Stimulated activated CD4-positive, alpha-beta T cell treated with anti-CD3 and anti-CD28 coated beads, Interleukin-15, amount 100 ng/mL, for 1 hour (primary cell): Measurements from ENCODE around the gene ADAMTSL2.

ENCODE experiments used
- DNase-seq, 2 donors: peaks; one replicate each; pipeline ENCODE4 v3.0.0-alpha.2; 2020; ENCODE audit warnings: low read depth in 1 of 2, low spot score in 1 of 2

ADAMTSL2 gene

DNA sequence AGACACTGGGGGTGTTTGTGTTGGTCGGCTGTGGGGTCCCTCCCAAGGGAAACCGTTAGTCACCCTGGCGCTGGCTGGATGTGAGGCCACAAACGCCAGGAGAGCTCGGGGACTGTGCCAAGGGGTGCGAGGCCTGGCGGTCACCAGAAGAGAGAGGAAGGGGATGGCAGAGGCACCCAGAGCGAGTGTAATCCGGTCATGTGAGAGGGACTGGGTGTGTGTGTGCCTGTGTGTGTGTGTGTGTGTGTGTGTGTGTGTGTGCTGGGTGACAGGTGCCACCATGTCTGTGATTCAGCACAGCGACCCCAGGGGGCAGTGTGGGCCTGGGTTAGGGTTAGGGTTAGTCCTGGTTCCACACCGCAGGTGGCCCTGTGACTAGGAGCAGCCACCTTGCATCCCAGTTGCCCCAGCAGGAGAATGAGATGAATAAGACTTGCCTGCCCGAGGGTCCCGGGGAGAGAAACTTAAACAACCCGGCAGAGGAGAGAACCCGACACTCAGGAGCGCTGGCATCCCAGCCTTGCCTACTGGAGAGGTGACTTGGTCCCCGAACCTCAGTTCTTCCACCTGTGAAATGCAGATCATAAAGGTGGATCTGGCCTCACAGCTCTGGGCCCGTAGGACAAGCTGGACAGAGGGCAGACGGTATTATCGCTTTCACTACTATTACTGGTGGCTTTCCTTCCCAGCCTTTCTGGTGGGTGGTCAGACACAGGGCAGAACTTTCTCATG, 1.4 kb upstream of the ADAMTSL2 start:
- DNase-seq: peak; percentile 45 to 64

DNA sequence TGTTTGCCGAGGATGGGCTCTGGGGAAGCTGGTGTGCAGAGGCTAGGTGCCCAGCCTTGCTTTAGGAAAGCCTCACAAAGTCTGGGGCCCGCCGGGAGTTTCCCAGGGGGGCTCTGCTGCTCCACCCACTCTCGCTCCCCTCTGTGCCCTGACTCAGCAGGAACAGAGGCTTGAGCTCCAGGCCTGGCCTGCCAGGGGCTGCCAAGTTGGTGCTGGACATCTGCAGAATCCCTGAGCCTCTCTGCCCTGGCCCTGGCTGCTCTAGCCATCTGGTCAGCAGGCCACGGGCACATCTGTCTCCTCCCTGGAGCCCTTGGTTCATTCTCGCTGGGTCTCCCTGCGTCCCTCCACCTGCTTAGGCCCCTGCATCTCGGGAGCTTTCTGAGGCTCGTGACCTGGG, 647 bp upstream of the ADAMTSL2 start:
- DNase-seq: no peak

DNA sequence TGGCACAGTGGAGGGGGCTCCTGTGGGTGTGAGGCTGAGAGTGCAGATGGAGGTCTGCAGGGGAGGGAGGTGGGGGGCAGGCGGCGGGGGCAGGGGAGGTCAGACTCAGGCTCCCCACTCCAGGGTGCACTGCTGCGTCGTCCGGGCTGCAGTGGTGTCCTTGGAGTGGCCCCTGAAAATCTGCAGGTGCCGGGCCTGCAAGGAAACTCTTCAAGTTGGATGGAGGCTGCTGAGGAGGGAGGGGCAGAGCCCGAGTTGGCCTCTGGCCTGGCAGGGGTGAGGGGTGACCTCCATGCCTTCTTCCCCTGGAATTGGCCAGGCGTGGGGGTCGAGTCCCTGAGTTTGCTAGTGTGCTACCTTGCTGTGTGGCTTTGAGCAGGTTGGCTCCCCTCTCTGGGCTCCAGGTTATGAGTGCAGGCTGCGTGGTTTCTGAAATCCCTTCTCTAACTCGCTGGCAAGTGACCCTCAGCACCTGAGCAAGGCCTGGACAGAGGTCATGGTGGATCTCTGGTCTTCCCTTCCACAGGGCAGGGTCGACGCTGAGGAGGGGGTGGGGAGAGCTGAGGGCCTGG, 888 bp downstream of the ADAMTSL2 start:
- DNase-seq: no peak

DNA sequence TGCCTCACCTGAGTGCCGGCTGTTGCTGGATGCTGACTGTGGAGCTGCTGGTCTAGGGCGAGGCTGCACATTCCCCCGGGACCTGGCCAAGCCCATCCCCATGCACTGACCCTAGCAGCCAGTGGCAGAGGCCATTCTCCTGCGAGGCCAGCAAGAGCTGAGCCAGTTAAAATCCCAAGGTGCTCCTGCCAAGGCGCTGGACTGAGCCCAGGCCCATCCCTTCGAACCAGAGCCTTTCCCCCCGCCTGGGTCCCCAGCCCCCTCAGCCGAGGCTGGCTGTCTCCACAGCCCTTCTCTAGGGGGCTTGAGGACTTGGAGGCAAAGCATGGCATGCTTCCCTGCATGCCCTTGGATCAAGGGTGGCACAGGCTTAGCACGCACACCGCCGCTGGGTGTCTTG, 1.6 kb downstream of the ADAMTSL2 start:
- no peak for DNase-seq

DNA sequence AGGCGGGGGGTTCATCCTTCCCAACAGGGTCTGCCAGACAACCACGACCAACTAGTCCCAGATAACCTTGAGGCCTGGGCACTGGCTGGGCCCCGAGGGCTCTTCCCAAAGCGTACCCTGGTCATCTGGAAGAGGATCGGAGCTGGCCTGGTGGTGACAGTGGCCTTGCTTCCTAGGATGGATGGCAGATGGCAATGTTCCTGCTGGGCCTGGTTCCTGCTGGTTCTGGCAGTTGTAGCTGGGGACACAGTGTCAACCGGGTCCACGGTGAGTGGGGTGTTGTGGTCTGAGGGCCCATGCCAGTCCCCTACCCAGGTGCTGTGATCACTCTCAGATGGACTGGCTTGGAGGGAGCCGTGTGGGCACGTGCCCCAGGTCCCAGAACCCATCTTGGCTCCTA, 2.0 kb downstream of the ADAMTSL2 start:
- no peak for DNase-seq

DNA sequence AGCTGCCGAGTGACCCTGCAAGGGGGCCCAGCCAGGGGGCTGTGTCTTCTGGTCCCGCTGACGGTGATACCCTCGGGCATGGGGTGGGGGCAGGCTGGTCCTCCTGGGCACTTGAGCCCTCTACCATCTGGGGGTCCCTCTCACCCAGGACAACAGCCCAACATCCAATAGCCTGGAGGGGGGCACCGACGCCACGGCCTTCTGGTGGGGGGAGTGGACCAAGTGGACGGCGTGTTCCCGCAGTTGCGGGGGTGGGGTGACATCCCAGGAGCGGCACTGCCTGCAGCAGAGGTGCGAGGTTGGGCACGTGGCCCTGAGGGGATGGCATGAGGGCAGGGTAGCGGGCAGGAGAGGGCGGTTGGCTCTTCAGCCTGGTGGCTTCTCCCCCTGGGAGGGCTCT, 2.8 kb downstream of the ADAMTSL2 start:
- no peak for DNase-seq

DNA sequence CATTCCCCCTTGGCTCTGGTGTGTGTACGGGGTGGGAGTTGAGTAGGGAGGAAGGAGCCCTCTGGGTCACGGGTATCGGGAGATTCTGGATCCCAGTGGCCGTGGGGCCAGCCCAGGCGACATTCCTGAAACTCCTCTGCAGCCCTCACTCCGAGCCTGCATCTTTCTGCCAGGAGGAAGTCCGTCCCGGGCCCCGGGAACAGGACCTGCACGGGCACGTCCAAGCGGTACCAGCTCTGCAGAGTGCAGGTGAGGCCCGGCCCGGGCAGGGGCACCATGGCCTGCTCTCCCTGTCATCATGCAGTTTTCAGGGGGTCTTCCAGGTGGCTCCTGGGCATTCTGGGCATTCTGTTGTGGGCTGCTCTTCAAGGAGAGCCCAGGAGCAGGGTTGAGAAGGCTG, 3.7 kb downstream of the ADAMTSL2 start:
- DNase-seq: no peak

DNA sequence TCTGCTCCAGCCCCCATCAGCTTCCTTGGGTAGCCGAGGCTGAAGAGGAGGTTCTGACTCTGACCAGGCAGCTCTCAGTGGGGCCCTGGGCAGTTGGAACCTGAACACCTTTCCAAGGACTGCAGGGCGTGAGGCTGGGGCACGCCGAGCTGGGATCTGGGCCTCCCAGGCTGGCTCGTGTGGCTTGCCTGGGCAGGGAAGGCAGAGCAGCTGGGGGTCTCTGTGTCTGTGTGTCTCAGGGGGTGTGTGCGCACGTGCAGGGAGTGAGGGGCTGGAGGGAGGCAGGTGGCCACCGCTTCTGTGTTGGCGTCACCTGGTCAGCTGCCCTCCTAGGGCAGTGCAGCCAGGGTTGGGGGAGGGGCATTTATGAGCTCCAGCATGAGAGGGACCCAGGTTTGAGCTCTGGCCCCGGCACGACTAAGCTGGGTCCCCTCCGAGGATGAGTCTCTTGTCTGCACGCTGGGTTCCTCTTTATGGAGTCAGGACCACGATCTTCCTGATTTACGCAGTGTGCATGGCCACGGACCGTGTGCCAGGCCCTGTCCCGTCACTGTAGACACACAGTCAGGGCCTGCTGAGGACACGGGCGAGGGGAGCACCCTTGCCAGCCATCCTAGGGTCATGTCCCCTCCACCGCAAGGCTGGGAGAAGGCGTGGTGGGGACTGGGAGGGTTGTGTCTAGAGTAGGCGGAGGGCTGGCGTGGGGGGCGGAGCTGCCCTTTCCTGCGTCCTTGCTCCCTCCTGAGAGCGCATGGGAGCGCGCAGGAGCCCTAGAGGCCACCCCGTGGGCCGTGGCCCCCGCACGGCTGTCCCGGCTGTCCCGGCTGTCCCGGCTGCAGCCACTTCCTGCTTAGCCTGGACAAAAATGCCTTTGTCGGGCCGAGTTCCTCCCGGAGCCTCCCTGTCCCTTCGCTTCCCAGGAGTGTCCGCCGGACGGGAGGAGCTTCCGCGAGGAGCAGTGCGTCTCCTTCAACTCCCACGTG, 4.6 kb downstream of the ADAMTSL2 start:
- no peak for DNase-seq

DNA sequence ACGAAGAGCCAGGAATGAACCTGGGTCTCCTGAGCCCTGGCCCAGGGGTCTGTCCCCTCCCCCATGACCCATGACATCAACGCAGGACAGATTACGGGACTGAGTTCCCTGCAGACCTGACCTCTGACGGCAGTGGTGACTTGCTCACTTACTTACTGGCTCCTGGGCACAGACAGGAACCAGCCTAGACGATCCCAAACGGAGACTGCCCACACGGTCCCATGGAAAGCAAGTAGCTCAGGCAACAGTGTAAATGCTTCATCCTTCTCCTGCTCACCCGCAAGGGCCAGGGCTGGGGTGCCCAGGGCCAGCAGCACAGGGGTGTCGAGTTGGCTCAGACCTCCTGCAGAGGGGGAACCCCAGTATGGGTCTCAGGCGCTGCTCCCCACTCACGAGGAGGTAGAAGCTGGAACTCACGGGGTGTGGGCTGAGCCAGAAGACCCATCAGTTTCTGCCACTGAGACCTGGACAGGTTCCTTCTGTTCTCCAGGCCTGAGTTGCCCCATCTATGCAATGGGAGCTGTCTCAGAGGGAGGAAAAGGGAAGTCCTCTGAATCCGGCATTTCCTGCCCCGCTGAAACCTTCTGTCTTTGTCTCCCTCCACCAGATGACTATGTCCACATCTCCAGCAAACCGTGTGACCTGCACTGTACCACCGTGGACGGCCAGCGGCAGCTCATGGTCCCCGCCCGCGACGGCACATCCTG, 5.6 kb downstream of the ADAMTSL2 start:
- no peak for DNase-seq

DNA sequence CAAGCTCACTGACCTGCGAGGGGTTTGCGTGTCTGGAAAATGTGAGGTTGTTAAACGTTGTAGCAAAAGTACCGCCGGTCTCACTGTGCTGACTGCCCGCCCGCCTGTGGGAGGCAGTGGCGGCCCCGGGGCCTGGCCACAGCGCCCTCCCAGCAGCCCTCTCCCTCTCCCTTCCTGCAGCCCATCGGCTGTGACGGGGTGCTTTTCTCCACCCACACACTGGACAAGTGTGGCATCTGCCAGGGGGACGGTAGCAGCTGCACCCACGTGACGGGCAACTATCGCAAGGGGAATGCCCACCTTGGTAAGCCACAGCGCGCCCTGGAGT, 6.2 kb downstream of the ADAMTSL2 start:
- no peak for DNase-seq

DNA sequence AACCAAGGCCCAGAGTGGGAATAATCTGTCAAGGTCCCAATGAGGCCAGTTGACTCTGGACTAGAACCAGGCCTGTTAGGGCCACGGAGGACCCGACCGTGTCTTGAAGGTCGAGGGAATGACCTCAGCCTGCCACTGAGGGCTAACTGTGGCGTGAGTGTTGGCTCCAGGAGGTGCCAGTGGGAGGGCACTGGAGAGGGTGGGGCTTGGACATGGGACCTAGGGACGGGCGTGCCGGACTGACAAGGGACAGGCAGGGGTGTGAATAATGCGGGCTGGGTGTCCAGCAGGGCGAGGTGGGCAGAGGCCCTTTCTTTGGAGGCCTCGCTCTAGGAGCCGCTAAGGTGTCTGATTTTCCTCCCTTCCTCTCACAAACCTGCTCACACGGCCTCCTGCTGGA, 7.5 kb downstream of the ADAMTSL2 start:
- DNase-seq: no peak

DNA sequence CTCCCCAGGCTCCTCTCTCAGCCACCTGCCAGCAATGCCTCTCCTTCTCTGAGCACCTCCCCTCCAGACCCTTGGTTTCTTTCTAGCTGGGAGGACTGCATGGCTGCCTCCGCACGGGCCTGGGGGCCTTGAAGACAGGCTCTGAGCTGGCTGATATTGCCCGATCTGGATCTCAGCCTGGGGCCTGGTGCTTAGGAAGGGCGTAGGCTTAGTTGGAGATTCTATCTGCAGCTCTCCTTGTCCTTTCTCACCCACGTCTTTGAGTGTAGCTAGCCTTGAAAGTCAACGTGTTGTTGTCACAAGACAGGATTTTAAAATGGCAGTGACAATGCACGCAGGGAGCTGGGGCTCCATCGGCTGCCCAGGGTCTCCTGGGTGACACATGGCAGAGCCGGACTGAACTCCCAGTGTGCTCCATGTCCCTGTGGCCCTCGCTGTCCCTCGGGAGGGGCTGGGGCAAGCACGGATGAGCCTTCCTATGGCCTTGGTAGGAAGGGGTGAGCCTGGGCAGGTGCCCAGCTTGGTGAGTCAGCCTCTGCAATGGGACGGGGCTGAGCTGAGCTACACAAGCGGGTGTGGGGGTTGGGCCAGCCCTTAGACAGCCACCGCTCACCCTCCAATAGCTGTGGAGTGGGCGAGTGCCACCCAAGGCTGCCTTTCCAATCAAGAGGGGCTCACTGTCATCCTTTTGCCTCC, 9.4 kb downstream of the ADAMTSL2 start:
- DNase-seq: no peak

DNA sequence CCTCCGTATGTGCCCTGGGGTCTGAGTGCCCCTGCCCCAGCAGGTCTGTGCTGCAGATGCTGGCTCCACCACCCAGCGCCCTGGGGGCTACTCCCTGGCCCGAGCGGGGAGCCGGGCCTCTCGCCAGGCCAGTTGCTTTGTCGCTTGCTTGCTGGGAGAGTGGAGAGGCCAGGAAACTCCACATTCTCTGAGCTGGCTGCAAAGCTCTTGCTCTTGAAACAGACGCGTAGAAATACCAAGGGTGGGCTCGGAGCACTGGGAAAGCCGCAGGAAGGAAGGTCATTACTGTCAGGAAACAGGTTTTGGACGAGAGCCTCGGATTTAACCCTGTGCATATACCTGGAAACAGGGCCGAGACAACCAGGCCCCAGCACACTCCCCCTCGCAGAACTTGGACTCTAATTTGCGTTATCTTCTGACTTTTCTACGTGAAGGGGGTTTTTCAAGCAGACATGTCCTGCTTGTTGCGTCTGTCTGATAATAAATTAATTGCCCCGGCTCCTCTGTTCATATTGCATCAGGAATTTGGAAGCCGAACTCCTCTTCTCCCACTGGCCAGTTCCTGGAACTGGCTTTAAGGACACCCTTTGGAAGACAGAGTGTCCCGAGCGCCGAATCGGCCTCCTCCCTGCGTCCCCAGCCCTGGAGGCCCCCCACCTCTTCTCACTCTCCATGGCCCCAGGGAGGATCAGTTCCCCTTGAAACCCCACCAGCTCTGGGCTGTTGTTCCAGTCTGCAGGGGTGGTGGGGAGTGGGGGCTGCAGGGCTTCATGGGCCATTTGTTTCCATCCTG, 11.2 kb downstream of the ADAMTSL2 start:
- no peak for DNase-seq

DNA sequence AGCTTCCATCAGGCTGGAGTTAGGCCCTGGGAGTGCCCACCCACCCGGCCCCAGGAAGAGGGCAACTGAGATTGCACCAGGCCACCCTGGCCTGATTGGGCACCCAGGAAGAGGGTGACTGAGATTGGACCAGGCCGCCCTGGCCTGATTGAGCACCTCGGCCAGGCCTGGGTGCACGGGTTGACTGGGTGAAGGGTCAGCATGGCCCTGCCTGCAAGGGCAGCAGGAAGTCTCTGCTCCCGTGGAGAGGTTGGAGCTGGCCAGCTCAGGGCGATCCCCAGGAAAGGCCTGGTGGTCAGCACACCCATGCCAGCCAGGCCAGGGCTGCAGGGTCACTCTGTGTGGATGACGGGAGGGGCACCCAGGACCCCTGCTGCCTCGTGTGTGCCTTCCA, 11.8 kb downstream of the ADAMTSL2 start:
- DNase-seq: no peak

DNA sequence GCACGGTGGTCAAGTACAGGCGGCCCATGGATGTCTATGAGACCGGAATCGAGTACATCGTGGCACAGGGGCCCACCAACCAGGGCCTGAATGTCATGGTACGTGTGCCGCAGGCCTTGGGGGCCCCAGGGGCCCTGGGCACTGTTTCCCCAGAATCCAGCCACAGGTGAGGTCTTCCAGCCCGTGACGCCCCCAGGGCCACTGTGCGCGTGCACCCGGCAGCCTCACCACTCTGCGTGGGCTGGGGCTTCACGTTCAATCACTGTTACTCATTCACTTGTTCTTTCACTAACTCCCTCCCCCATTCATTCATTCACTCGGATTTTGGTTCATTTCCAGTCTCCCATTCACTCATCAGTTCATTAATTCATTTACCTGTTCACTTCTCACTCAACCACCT, 12.6 kb downstream of the ADAMTSL2 start:
- DNase-seq: no peak

DNA sequence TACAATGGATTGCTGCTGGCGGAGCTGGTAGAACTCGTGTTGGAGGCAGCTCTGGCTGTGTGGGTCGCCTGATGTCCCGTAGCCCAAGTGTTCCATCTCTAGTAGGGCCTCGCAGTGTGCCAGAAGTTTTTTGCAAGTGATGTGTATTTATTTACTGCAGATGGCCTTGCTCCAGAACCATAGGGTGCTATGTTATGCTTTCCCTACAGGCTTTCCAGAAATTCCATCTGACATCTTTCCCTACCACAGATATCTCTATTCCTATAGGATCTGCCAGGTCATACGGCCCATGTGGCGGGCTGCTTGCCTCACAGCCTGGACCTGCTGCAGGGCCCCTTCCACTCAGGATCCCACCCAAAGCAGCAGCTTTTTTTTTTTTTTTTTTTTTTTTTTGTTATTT, 16.9 kb downstream of the ADAMTSL2 start:
- DNase-seq: no peak

DNA sequence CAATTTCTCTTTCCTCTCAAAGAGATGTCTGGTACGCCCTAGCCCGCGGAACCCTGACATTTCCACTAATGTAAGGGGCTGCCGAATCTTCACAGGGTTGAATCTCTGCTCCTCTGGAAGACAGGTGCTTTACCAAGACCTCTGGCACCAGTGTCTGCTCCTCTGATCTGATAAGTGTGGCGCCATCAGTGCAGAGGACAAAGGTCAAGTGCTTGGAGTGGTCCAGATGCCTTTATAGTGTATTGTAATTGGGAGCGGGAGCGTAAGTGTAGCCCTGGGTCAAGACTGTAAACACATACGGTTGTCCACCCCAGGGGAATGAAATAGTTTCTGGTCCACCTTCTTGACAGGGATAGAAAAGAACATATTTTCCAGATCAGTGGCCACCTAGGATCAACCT, 17.7 kb downstream of the ADAMTSL2 start:
- no peak for DNase-seq

DNA sequence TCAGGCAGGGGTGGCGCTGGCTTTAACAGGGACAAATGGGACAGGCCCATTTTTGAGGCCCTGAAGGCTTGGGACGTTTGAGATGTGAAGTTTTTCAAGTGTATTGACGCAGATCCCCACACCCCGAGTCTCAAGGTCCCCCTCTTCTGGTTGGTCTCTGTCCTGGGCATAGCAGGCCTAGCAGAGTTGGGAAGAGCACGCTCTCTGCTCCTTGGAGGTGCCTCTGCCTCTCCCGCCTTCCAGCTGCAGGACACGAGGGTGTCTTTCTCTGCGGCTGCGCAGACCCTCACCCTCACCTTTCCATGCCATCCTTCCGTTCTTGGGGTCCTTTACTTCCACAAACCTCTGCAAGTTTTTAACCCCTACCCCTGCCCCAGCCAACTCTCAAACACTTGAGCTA, 18.6 kb downstream of the ADAMTSL2 start:
- DNase-seq: no peak

DNA sequence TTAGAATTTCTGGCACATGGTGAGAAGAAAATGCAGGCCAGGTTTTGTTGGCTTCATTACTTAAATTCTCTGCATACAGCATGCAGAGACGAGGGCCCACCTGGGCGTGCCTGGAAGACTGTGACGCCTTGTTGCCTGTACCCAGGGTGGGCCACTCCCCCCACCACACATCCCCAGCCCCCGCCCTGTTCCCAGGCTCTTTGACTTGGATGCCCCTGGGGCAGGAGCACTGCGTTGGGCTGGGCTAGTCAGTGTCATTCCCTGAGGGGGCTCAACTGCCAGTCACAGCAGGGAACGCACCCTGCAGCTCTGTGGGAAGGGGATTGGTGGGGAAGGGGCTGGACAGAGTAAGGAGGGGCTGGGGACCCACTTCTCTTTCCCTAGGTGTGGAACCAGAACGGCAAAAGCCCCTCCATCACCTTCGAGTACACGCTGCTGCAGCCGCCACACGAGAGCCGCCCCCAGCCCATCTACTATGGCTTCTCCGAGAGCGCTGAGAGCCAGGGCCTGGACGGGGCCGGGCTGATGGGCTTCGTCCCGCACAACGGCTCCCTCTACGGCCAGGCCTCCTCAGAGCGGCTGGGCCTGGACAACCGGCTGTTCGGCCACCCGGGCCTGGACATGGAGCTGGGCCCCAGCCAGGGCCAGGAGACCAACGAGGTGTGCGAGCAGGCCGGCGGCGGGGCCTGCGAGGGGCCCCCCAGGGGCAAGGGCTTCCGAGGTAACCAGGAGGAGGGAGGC, 19.6 kb downstream of the ADAMTSL2 start:
- no peak for DNase-seq

DNA sequence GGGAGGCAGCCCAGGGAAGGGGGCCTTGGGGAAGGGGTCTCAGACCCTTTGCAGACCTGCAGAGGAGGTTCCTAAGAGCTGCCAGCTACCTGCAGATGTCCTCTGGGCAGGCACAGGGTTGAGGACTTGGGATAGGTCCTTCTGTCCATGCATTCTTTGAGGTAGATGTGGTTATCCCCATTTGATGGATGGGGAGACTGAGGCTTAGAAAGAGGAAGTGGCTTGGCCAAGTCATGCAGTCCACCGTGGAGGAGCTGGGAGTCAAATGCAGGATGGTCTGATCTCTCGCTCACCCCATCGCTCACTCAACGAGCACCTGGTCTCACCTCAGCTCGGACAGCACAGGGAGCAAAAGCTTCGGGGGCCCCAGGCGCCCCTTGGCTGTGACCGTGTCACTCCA, 20.2 kb downstream of the ADAMTSL2 start:
- no peak for DNase-seq
